BLaER1 treated with 17β-estradiol and CSF1 and Interleukin-3, amounts not matched to agents 10 nM and 100 nM (cell line): Measurements from ENCODE around the gene CPZ.

Experiments used
- H3K27ac ChIP-seq, 11 experiments: shearing (Covaris generic); formaldehyde crosslinking; 2 replicates each; pipeline ENCODE4 v1.8.1; 2022
- H3K27me3 ChIP-seq, 11 experiments: shearing (Covaris generic); formaldehyde crosslinking; 2 replicates each; pipeline ENCODE4 v1.8.1; 2022
- H3K36me3 ChIP-seq, 11 experiments: shearing (Covaris generic); formaldehyde crosslinking; 2 replicates each; pipeline ENCODE4 v1.8.1; 2022
- H3K4me1 ChIP-seq, 10 experiments: shearing (Covaris generic); formaldehyde crosslinking; 2 replicates each; pipeline ENCODE4 v1.8.1; 2022
- H3K4me2 ChIP-seq, 11 experiments: shearing (Covaris generic); formaldehyde crosslinking; 2 replicates each; pipeline ENCODE4 v1.8.1; 2022
- H3K4me3 ChIP-seq, 10 experiments: shearing (Covaris generic); formaldehyde crosslinking; 2 replicates each; pipeline ENCODE4 v1.8.1; 2022
- H3K9ac ChIP-seq, 11 experiments: shearing (Covaris generic); formaldehyde crosslinking; 2 replicates each; pipeline ENCODE4 v1.8.1; 2022
- H3K9me3 ChIP-seq, 11 experiments: shearing (Covaris generic); formaldehyde crosslinking; replicated peaks in 1 of 11; 2 replicates each; pipeline ENCODE4 v1.8.1; 2022
- H4K20me1 ChIP-seq, 11 experiments: shearing (Covaris generic); formaldehyde crosslinking; 2 replicates each; pipeline ENCODE4 v1.8.1; 2022
- Cebpa-rat ChIP-seq, 11 experiments: shearing (Covaris generic); IDR thresholded peaks; 2 replicates each; pipeline ENCODE4 v1.8.1; 2022

CPZ gene

DNA sequence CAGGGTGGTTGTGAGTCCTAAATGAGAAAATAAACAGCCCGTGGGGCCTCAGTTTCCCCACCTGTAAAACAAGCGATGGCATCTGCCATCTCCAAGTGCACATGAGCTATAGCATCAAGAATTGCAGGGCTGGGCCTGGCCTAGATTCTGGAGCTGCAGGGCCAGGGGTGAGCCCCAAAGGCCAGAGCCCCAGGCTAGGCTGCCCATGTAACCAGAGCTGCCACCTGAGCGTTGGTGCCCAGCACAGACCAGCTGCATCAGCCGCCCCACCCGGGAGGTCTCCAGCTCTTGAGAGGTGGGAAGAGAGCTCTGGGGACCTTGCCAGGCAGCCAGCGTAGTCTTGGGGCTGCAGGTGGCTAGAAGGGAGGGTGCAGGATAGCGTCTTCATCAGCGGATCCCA, 39.3 kb upstream of the CPZ start:
- Histone ChIP-seq H4K20me1 (peaks cover 0 to 34% (median 6%) of the 10 kb centered on the region in 11 experiments; a peak in 9 of 22 replicates), H3K4me2 (no peak overlapping the region), H3K9ac (no peak overlapping the region), H3K27ac (no peak overlapping the region), H3K9me3 (peaks cover 0 to 8% (median 4%) of the 10 kb centered on the region in 11 experiments; a peak in 8 of 22 replicates), H3K36me3 (no peaks in the 10 kb centered on the region), H3K4me1 (peaks cover 0 to 14% (median 0%) of the 10 kb centered on the region in 10 experiments; a peak in 5 of 20 replicates), H3K4me3 (no peak overlapping the region), H3K27me3 (peaks cover 8 to 35% (median 27%) of the 10 kb centered on the region in 11 experiments; a peak in 19 of 22 replicates)
- TF ChIP-seq Cebpa-rat (IDR thresholded peaks at IDR 0.05), result no peak

DNA sequence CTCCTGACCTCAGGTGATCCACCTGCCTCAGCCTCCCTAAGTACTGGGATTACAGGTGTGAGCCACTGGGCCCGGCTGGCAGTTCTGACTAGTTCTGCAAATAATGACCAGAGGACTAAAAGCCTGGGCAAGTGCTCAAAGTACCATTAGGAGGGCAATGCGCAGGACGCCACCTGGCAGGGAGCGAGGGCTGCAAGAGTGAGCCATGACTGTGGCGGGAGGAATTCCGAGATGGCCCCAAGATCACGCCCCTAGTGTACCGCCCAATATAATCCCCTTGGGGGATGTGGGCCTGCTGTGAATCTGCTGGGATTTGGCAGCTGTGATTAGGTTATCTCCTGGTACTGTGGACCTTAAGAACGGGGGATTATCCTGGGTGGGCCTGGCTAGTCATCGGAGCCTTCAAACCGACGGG, 38.6 kb upstream of the CPZ start:
- peaks cover 0 to 9% (median 0%) of the 10 kb centered on the region in 10 experiments; a peak in 4 of 20 replicates for H3K4me1 ChIP-seq
- no peak overlapping the region for H3K27ac ChIP-seq
- H3K9ac ChIP-seq, result no peak overlapping the region
- no peak for TF ChIP-seq Cebpa-rat (IDR thresholded peaks at IDR 0.05)
- H3K4me3 ChIP-seq, result no peak overlapping the region
- H3K36me3 ChIP-seq, result no peaks in the 10 kb centered on the region
- peaks cover 8 to 27% (median 20%) of the 10 kb centered on the region in 11 experiments; a peak in 18 of 22 replicates for H3K27me3 ChIP-seq
- H4K20me1 ChIP-seq, result peaks cover 0 to 27% (median 5%) of the 10 kb centered on the region in 11 experiments; a peak in 9 of 22 replicates
- H3K4me2 ChIP-seq, result peak overlapping the region in 6 of 11 experiments; percentile 14 to 34 (median 26); a peak in 5 of 22 replicates
- H3K9me3 ChIP-seq, result peaks cover 0 to 8% (median 4%) of the 10 kb centered on the region in 11 experiments; a peak in 8 of 22 replicates

DNA sequence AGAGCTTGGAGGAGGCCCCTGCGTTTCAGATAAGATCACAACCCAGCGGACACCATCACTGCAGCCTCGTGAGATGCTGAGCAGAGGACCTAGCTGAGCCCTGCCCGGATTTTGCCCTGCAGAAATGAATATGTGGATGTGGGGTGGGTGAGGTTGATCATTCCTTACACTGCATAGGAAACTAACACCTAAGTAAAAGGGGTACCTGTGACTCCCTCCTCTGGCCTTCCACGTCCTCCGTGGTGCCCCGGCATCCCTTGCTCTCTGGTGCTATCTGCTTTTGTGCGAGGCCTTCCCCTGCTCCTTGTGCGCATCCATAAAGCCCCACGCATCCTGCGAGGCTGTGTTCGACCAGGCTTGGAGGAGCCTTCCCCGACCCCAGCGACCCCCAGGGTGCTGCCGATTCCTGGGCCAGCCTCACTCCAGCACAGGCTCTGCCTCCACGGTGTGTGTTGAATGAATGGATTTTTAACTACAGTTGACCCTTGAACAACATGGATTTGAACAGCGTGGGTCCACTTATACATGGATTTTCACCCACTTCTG, 37.9 kb upstream of the CPZ start:
- Histone ChIP-seq H3K27ac (no peak overlapping the region), H3K4me1 (peaks cover 0 to 9% (median 0%) of the 10 kb centered on the region in 10 experiments; a peak in 4 of 20 replicates), H3K27me3 (peaks cover 6 to 25% (median 13%) of the 10 kb centered on the region in 11 experiments; a peak in 17 of 22 replicates), H4K20me1 (peaks cover 0 to 23% (median 0%) of the 10 kb centered on the region in 11 experiments; a peak in 8 of 22 replicates), H3K9ac (no peak overlapping the region), H3K36me3 (no peaks in the 10 kb centered on the region), H3K9me3 (peaks cover 0 to 8% (median 4%) of the 10 kb centered on the region in 11 experiments; a peak in 8 of 22 replicates), H3K4me2 (no peak overlapping the region; a peak in 1 of 22 replicates), H3K4me3 (no peak overlapping the region)
- no peak for TF ChIP-seq Cebpa-rat (IDR thresholded peaks at IDR 0.05)

DNA sequence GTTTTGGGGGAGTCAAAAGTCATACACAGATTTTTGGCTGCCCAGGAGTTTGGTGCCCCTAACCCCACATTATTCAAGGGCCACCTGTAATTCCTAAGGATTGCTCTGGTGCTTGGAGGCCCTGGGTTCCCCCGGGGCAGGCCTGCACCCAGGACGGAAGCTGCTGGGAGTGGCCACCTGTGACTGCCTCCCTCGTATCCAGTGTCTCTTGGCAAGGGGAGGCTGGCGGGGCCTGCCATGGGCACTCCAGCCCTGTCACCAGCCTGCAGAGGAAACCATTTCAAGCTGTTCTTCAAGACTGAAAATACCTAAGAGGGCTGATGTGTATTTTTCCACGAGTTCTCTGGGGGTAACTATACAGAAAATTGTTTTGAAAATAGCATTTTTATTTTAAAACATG, 36.8 kb upstream of the CPZ start:
- Histone ChIP-seq H3K27ac (no peak overlapping the region), H3K36me3 (no peaks in the 10 kb centered on the region), H3K27me3 (peaks cover 0 to 14% (median 4%) of the 10 kb centered on the region in 11 experiments; a peak in 15 of 22 replicates), H3K4me1 (peaks cover 0 to 18% (median 9%) of the 10 kb centered on the region in 10 experiments; a peak in 16 of 20 replicates), H3K9me3 (peaks cover 0 to 8% (median 4%) of the 10 kb centered on the region in 11 experiments; a peak in 8 of 22 replicates), H4K20me1 (peaks cover 0 to 23% (median 0%) of the 10 kb centered on the region in 11 experiments; a peak in 5 of 22 replicates), H3K4me3 (no peak overlapping the region), H3K9ac (no peak overlapping the region), H3K4me2 (no peak overlapping the region)
- TF ChIP-seq Cebpa-rat (IDR thresholded peaks at IDR 0.05), result no peak

DNA sequence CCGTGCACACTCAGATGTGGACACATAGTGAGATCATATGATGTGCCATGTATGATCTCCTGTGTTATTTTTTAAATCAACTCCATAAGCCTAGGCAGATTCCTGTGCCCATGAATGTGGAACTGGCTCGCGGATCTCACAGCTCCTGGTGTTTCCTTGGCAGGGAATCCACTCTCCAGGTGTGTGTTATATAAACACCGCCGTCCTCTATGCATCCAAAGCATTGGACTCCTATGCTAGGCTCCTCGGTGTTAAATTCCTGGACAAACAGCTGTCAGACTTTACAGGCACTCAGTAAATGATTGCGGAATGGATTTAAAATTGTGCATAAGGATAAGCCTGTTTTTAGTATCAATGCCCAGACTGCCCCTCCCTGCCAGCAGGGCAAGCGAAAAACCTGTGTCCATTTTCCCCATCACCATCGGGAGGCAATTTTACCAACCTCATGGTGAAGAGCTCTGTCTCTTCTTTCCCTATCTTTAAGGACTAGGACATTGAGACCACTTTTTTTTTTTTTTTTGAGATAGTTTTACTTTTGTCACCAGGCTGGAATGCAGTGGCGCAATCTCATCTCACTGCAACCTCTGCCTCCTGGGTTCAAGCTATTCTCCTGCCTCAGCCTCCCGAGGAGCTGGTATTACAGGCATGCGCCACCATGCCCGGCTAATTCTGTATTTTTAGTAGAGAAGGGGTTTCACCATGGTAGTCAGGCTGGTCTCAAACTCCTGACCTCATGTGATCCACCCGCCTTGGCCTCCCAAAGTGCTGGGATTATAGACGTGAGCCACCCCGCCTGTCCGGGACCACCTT, 36.0 kb upstream of the CPZ start:
- Histone ChIP-seq H3K27me3 (peaks cover 0 to 7% (median 0%) of the 10 kb centered on the region in 11 experiments; a peak in 6 of 22 replicates), H3K27ac (no peak overlapping the region), H3K4me3 (no peak overlapping the region), H3K36me3 (no peaks in the 10 kb centered on the region), H3K4me1 (peaks cover 0 to 26% (median 17%) of the 10 kb centered on the region in 10 experiments; a peak in 16 of 20 replicates), H3K9me3 (peaks cover 0 to 4% (median under 1%) of the 10 kb centered on the region in 11 experiments; a peak in 8 of 22 replicates), H4K20me1 (peaks cover 0 to 23% (median 0%) of the 10 kb centered on the region in 11 experiments; a peak in 5 of 22 replicates), H3K4me2 (no peak overlapping the region), H3K9ac (no peak overlapping the region)
- TF ChIP-seq Cebpa-rat (IDR thresholded peaks at IDR 0.05), result no peak

DNA sequence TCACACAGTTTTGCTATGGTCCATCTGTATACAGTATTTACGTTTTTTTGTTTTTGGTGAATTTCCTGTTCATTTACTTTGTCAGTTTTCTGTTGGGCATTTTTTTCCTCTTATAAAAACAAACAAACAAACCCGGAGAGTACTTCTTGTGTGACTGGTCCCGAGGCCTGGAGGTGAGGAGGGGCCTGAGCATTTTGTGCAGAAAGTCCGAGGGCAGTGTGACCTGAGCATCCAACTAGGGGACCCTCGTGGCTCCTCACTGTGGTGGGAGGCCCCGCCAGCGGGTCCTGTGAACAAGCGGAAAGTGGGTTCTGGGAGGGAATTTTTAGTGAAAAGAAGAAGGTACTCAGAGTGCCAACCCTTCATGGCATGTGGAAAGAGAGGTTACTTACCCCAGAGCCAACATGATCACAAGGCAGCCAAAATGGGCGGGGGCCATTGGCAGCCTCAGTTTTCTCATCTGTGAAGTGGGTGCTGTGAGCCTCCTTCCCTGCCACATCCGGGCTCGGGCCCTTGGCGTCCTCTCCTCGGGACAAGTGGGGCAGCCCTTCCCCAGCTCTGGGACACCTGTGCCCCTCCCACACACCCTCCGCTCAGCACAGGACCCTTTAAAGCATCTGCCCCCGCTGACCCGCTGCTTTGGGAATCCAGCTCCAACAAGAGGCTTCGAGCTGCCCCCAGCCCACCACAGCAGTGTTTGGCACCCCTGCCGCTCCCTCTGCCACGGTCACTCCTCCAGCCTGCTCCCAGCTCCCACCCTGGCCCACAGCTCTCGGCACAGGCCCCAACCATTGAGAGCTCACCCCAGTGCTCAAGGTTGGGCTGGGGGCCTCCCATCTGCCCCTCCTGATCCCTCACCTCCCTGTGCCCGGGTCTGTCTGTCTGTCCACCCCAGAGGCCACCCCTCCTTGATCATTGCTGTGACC, 35.2 kb upstream of the CPZ start:
- Histone ChIP-seq H3K36me3 (no peaks in the 10 kb centered on the region), H3K27ac (no peak overlapping the region), H3K9ac (no peak overlapping the region), H3K4me1 (peaks cover 0 to 34% (median 24%) of the 10 kb centered on the region in 10 experiments; a peak in 16 of 20 replicates), H3K27me3 (peaks cover 0 to 1% (median 0%) of the 10 kb centered on the region in 11 experiments; a peak in 3 of 22 replicates), H3K4me2 (no peak overlapping the region), H3K4me3 (no peak overlapping the region), H4K20me1 (peaks cover 0 to 19% (median 0%) of the 10 kb centered on the region in 11 experiments; a peak in 5 of 22 replicates), H3K9me3 (no peaks in the 10 kb centered on the region)
- TF ChIP-seq Cebpa-rat (IDR thresholded peaks at IDR 0.05), result no peak

DNA sequence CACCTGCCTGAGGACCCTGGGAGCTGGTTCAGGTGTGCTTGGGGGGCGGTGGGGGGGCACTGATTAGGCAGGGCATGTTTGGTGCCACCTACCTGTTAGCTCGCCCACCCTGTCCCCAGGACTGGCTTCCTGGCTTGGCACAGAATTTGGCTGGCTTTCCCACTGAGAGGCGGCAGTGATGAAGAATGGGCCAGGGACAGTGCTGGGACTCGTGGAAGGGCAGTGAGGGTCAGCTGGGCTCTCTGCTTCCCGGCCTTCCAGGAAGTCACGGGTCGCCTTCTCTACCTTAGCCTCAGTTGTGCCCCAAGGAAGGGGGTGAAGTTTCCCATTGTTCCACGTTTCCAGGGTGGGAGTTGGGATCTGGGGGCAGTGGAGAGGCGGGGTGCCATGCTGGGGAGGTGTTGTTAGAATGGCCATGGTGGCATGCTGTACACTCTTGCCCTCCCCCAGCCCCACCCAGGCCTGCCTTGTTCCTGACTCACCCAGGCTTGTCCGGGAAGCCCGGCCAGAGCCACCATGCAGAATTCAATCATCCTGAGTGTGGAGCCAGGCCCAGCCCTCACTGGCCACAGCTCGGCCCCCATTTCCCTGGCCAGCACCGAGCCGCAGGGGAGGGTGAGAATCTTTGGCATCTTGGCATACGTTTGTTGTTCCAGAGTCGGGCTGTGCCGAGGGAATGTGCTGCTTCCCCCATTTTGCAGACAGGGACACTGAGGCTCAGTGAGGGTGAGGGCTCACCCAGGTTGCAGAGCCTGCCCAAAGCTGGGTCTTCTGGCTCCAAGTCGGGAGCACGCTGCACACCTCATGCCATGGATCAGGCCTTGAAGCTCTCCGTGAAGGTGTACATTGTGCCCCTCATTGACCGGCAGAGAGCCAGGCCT, 34.2 kb upstream of the CPZ start:
- Histone ChIP-seq H3K36me3 (no peaks in the 10 kb centered on the region), H3K9me3 (no peaks in the 10 kb centered on the region), H3K9ac (no peak overlapping the region), H3K4me1 (peaks cover 0 to 34% (median 24%) of the 10 kb centered on the region in 10 experiments; a peak in 16 of 20 replicates), H4K20me1 (peaks cover 0 to 10% (median 0%) of the 10 kb centered on the region in 11 experiments; a peak in 5 of 22 replicates), H3K27ac (no peak overlapping the region), H3K27me3 (no peaks in the 10 kb centered on the region), H3K4me2 (no peak overlapping the region), H3K4me3 (no peak overlapping the region)
- no peak for TF ChIP-seq Cebpa-rat (IDR thresholded peaks at IDR 0.05)
